Measurements from ENCODE around the gene HOXC10.

The HOXC10 gene

DNA sequence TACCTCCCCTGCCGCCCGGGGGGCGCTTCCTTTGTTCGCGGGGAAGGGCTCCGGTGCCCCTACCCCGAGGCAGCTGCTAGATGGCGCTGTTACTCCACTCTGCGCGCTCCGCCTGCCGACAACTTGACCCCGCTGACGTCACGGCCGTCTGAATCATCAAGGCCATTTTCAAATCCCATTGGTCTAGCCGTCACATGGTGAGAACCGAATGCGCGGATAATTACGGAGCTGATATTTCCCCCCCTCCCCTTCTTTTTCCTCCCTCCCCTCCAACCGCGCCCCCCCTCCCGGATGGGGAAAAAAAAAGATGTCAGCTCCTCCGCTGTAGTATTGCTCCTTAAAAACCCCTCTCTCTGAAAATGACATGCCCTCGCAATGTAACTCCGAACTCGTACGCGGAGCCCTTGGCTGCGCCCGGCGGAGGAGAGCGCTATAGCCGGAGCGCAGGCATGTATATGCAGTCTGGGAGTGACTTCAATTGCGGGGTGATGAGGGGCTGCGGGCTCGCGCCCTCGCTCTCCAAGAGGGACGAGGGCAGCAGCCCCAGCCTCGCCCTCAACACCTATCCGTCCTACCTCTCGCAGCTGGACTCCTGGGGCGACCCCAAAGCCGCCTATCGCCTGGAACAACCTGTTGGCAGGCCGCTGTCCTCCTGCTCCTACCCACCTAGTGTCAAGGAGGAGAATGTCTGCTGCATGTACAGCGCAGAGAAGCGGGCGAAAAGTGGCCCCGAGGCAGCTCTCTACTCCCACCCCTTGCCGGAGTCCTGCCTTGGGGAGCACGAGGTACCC, at the start of gene HOXC10:
Gene HOXC10 (plus strand): TSS at position 246 of the 791 bp plus-strand sequence. CDS start 114 bp downstream, at position 360.
- peak within 1 kb of the TSS; percentile 51 for H3K4me3 ChIP-seq (replicated peaks; ENCODE audit: low read depth, low read length)
- TF ChIP-seq, protein P1, sequence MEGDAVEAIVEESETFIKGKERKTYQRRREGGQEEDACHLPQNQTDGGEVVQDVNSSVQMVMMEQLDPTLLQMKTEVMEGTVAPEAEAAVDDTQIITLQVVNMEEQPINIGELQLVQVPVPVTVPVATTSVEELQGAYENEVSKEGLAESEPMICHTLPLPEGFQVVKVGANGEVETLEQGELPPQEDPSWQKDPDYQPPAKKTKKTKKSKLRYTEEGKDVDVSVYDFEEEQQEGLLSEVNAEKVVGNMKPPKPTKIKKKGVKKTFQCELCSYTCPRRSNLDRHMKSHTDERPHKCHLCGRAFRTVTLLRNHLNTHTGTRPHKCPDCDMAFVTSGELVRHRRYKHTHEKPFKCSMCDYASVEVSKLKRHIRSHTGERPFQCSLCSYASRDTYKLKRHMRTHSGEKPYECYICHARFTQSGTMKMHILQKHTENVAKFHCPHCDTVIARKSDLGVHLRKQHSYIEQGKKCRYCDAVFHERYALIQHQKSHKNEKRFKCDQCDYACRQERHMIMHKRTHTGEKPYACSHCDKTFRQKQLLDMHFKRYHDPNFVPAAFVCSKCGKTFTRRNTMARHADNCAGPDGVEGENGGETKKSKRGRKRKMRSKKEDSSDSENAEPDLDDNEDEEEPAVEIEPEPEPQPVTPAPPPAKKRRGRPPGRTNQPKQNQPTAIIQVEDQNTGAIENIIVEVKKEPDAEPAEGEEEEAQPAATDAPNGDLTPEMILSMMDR (IDR thresholded peaks at IDR 0.05; ENCODE audit: low read depth, low read length, missing control alignments) = peak; percentile 74
- peak; percentile 83 for DNase-seq (ENCODE audit: extremely low read depth, low read depth)

GRCh38 chr12:53935383-53936341, 49.3 kb upstream of the HOXC10 start:
- DNase-seq (ENCODE audit: extremely low read depth, low read depth) = no peak
- no peak overlapping the region for H3K4me3 ChIP-seq (replicated peaks; ENCODE audit: low read depth, low read length)
- TF ChIP-seq, protein P1 (IDR thresholded peaks at IDR 0.05; ENCODE audit: low read depth, low read length, missing control alignments) = no peak

DNA sequence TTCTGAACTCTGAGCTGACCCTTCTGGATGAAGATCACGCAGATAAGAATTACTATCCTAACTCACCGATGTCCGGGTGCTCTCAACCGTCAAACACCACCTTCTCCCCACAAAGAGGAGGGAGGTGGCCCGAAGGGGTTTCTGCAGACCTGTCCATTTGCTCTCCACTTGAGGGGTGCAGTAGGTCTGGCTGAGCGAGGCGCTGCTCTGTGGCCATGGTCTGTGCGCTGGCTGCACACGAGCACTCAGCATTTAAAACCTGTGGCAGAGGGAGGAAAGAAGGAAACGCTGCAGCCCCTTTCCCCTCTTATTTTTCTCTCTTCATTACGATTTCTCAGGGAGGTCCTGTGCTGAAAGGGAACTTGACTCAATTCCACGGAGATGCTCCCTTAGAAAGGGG, 47.8 kb upstream of the HOXC10 start:
- H3K4me3 ChIP-seq (replicated peaks; ENCODE audit: low read depth, low read length) = no peak overlapping the region
- DNase-seq (ENCODE audit: extremely low read depth, low read depth) = no peak
- TF ChIP-seq, protein P1 (IDR thresholded peaks at IDR 0.05; ENCODE audit: low read depth, low read length, missing control alignments) = no peak

DNA sequence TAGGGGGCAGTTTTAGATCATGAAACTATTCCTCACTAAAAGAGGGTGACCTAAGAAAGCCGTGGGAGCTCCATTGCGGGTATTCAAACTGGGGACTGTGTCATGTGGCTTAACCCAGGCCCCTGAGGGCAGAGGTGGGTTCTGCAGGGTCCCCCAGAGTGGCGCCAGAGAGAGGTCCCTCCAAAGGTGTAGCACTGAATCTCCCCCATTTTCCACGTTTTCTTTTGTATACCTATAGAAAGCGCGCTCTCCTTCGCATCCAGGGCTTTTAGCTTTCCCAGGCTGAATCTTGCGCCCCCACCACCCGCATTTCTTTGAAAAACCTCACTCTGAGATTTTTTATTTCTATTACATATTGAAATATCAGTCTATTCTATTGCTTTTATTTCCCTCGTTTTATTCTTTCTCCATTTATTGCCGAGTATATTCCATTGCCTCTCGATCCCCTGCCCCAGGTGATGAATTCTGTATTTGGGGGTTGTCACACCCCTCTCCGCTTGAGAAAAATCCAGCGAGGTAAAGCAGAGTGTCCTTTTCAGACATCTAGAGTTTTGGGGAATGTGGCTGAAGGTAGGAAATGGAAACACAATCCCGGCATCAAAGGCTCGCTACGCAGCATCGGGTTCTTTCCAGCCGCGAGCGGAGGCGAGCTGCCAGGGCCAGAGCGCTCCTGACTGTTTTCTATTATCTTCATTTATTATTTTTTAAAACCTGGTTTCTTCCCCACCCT, 47.2 kb upstream of the HOXC10 start:
- TF ChIP-seq, protein P1 (IDR thresholded peaks at IDR 0.05; ENCODE audit: low read depth, low read length, missing control alignments) = no peak
- H3K4me3 ChIP-seq (replicated peaks; ENCODE audit: low read depth, low read length) = no peak overlapping the region
- DNase-seq (ENCODE audit: extremely low read depth, low read depth) = no peak

GRCh38 chr12:53938326-53939140, 46.4 kb upstream of the HOXC10 start, which contains the start of gene HOXC13:
TSS of gene HOXC13 (plus strand) at chr12:53938831. CDS start at chr12:53938907, 76 bp downstream.
- H3K4me3 ChIP-seq (replicated peaks; ENCODE audit: low read depth, low read length) = no peak within 1 kb of the TSS
- peak; percentile 14 for DNase-seq (ENCODE audit: extremely low read depth, low read depth)
- TF ChIP-seq, protein P1 (IDR thresholded peaks at IDR 0.05; ENCODE audit: low read depth, low read length, missing control alignments) = no peak
